Neural cell (in vitro differentiated cells): Measurements from ENCODE around the gene PGBD1. TPM values are rescaled to one million over a fixed set of nuclear protein-coding genes. Genes with fewer than 3 reads are reported as not detected.

Experiments
- H2AFZ ChIP-seq: fragments of 200-600, 300-800 bp; sonication (generic), shearing (Covaris generic); 2 replicates; pipeline ENCODE4 v1.6.0; 2014; ENCODE audit warnings: low read depth, mild to moderate bottlenecking, antibody characterized with exemption, low read length, moderate library complexity
- H3F3A ChIP-seq: fragments of 200-600 bp; shearing (Covaris generic); 2 replicates; pipeline ENCODE4 v1.6.1; 2016; ENCODE audit warnings: mild to moderate bottlenecking, moderate library complexity, mixed read lengths, antibody characterized with exemption, low read length; ENCODE audit not compliant: insufficient read depth, poor library complexity, severe bottlenecking
- H3K27ac ChIP-seq: fragments of 200-600, 300-800 bp; sonication (generic), shearing (Covaris generic); 2 replicates; pipeline ENCODE4 v1.5.1; 2014; ENCODE audit warnings: mild to moderate bottlenecking, low read length, moderate library complexity
- H3K27me3 ChIP-seq: fragments of 300-800, 200-600 bp; sonication (generic), shearing (Covaris generic); 2 replicates; pipeline ENCODE4 v1.6.0; 2014; ENCODE audit warnings: mild to moderate bottlenecking, low read depth, low read length, moderate library complexity; ENCODE audit not compliant: insufficient read depth
- H3K36me3 ChIP-seq: fragments of 300-800, 200-600 bp; sonication (generic), shearing (Covaris generic); 2 replicates; pipeline ENCODE4 v1.5.1; 2014; ENCODE audit warnings: mild to moderate bottlenecking, antibody characterized with exemption, low read length, moderate library complexity; ENCODE audit not compliant: insufficient read depth
- H3K4me2 ChIP-seq: fragments of 300-800, 200-600 bp; sonication (generic), shearing (Covaris generic); 2 replicates; pipeline ENCODE4 v1.6.0; 2014; ENCODE audit warnings: mild to moderate bottlenecking, low read length
- H3K4me3 ChIP-seq: fragments of 300-800, 200-600 bp; sonication (generic), shearing (Covaris generic); 2 replicates; pipeline ENCODE4 v1.5.1; 2014; ENCODE audit warnings: mild to moderate bottlenecking, low read length, moderate library complexity
- H3K79me2 ChIP-seq: fragments of 200-600 bp; shearing (Covaris generic); replicated peaks from 2 replicates; pipeline ENCODE4 v1.6.0; 2014; ENCODE audit warnings: mild to moderate bottlenecking, low read length, moderate library complexity; ENCODE audit not compliant: insufficient read depth
- H3K9ac ChIP-seq: fragments of 300-800, 200-600 bp; sonication (generic), shearing (Covaris generic); 2 replicates; pipeline ENCODE4 v1.6.1; 2016; ENCODE audit warnings: mild to moderate bottlenecking, low read length, mixed read lengths
- H3K9me2 ChIP-seq: fragments of 200-600 bp; shearing (Covaris generic); 2 replicates; pipeline ENCODE4 v1.6.1; 2016; ENCODE audit warnings: mild to moderate bottlenecking, low read length, mixed read lengths; ENCODE audit not compliant: insufficient read depth
- H3K9me3 ChIP-seq: fragments of 200-600, 300-800 bp; sonication (generic), shearing (Covaris generic); 2 replicates; pipeline ENCODE4 v1.6.1; 2016; ENCODE audit warnings: mild to moderate bottlenecking, mixed run types, low read length, moderate library complexity, mixed read lengths
- H4K20me1 ChIP-seq: fragments of 200-600 bp; shearing (Covaris generic); 2 replicates; pipeline ENCODE4 v1.6.1; 2016; ENCODE audit warnings: mild to moderate bottlenecking, mixed run types; ENCODE audit not compliant: insufficient read depth
- EP300 ChIP-seq: fragments of 450-650 bp; conservative IDR thresholded peaks from 2 replicates; pipeline ENCODE4 v1.6.1; 2014; ENCODE audit warnings: antibody characterized with exemption, mild to moderate bottlenecking, moderate library complexity; ENCODE audit not compliant: poor library complexity, severe bottlenecking
- EZH2 ChIP-seq: fragments of 200-600, 300-800 bp; shearing (Covaris generic), sonication (generic); IDR thresholded peaks from 2 replicates; pipeline ENCODE4 v1.6.1; 2014; ENCODE audit warnings: antibody characterized with exemption, low read length, borderline replicate concordance, mild to moderate bottlenecking; ENCODE audit not compliant: insufficient read depth, poor library complexity, severe bottlenecking
- MXI1 ChIP-seq: fragments of 450-650 bp; conservative IDR thresholded peaks from 2 replicates; pipeline ENCODE4 v1.6.1; 2014; ENCODE audit warnings: antibody characterized with exemption, mild to moderate bottlenecking; ENCODE audit not compliant: poor library complexity, severe bottlenecking
- POLR2AphosphoS5 ChIP-seq: IDR thresholded peaks from 2 replicates; pipeline ENCODE4 v1.6.1; 2012
- RAD21 ChIP-seq: fragments of 450-650 bp; conservative IDR thresholded peaks from 2 replicates; pipeline ENCODE4 v1.6.1; 2014; ENCODE audit warnings: antibody characterized with exemption, mild to moderate bottlenecking, moderate library complexity
- SMC3 ChIP-seq: fragments of 450-650 bp; conservative IDR thresholded peaks from 2 replicates; pipeline ENCODE4 v1.6.1; 2014; ENCODE audit warnings: antibody characterized with exemption, mild to moderate bottlenecking, moderate library complexity; ENCODE audit not compliant: poor library complexity
- TAF1 ChIP-seq: IDR thresholded peaks from 2 replicates; pipeline ENCODE4 v1.6.1; 2012; ENCODE audit warnings: low read depth
- polyA plus RNA-seq: library from polyadenylated mRNA; depleted of rRNA; stranded (reverse); fragments of >200 nt; gene quantifications from 2 replicates; pipeline ENCODE4 v1.2.3, GENCODE V29; 2014
- TF ChIP-seq, protein P1 (sequence below): fragments of 450-650 bp; IDR thresholded peaks from 2 replicates; pipeline ENCODE4 v1.5.1; 2014; ENCODE audit warnings: antibody characterized with exemption, mild to moderate bottlenecking, moderate library complexity; ENCODE audit not compliant: poor library complexity, severe bottlenecking
- TF ChIP-seq, protein P2 (sequence below): IDR thresholded peaks from 2 replicates; pipeline ENCODE4 v1.6.1; 2012; ENCODE audit warnings: borderline replicate concordance

PGBD1 gene
- polyA plus RNA-seq, 1 donor from 2014 or later = 32.3 TPM

DNA sequence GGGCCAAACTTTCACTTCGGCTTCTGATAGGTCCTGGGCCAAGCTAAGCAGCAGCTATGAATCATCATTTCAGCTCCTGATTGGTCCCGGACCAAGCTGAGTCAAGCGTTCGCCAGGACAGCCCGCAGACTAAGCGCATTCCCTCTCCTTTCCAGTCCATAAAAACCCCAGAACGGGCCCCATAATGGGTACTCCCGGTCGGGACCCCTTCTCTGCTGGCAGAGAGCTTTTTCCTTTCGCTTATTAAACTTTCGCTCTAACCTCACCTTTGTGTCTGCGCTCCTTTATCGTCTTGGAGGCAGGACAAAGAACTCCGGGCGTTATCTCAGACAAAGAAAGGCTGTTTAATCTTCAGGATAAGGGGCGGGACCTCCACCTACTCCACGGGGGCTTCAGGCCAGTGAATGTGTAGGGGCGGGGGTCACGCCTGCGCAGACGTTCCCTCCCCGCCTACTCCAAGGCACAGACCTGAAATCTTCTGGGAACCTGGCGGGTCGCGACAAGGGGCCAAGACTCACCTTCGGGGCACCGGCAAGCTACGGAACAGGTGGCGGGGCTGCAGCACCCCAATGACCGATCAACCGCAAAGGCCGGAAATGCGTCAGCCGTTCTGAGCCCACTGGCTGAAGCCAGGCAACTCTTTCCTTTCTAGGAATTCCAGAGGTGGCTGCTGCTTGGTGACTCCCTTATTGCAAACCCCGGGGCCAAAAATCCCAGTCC is 54.4 kb downstream of the PGBD1 start, which contains the start of gene ZSCAN31:
TSS of gene ZSCAN31 (minus strand) at position 585 of the 720 bp plus-strand sequence. CDS start 6,465 bp downstream, outside the sequence.
- Histone ChIP-seq H3K9ac (peak within 1 kb of the TSS; percentile 97), H3K36me3 (no peaks in the 10 kb centered on the region), H2AFZ (no peak within 1 kb of the TSS), H3K4me3 (peak within 1 kb of the TSS; percentile 69), H3K79me2 (peaks cover 13% of the 10 kb centered on the region), H3K9me3 (no peaks in the 10 kb centered on the region), H3K4me2 (peak within 1 kb of the TSS; percentile 99), H3F3A (peaks cover 15% of the 10 kb centered on the region), H3K9me2 (no peaks in the 10 kb centered on the region), H3K27me3 (no peaks in the 10 kb centered on the region), H4K20me1 (no peaks in the 10 kb centered on the region), H3K27ac (peak within 1 kb of the TSS; percentile 100)
- peak; percentile 73 for TF ChIP-seq EP300
- TF ChIP-seq SMC3 = peak; percentile 21
- TF ChIP-seq, protein P1, sequence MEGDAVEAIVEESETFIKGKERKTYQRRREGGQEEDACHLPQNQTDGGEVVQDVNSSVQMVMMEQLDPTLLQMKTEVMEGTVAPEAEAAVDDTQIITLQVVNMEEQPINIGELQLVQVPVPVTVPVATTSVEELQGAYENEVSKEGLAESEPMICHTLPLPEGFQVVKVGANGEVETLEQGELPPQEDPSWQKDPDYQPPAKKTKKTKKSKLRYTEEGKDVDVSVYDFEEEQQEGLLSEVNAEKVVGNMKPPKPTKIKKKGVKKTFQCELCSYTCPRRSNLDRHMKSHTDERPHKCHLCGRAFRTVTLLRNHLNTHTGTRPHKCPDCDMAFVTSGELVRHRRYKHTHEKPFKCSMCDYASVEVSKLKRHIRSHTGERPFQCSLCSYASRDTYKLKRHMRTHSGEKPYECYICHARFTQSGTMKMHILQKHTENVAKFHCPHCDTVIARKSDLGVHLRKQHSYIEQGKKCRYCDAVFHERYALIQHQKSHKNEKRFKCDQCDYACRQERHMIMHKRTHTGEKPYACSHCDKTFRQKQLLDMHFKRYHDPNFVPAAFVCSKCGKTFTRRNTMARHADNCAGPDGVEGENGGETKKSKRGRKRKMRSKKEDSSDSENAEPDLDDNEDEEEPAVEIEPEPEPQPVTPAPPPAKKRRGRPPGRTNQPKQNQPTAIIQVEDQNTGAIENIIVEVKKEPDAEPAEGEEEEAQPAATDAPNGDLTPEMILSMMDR = no peak
- peak; percentile 97 for TF ChIP-seq TAF1
- TF ChIP-seq POLR2AphosphoS5 = peak; percentile 97
- TF ChIP-seq, protein P2, sequence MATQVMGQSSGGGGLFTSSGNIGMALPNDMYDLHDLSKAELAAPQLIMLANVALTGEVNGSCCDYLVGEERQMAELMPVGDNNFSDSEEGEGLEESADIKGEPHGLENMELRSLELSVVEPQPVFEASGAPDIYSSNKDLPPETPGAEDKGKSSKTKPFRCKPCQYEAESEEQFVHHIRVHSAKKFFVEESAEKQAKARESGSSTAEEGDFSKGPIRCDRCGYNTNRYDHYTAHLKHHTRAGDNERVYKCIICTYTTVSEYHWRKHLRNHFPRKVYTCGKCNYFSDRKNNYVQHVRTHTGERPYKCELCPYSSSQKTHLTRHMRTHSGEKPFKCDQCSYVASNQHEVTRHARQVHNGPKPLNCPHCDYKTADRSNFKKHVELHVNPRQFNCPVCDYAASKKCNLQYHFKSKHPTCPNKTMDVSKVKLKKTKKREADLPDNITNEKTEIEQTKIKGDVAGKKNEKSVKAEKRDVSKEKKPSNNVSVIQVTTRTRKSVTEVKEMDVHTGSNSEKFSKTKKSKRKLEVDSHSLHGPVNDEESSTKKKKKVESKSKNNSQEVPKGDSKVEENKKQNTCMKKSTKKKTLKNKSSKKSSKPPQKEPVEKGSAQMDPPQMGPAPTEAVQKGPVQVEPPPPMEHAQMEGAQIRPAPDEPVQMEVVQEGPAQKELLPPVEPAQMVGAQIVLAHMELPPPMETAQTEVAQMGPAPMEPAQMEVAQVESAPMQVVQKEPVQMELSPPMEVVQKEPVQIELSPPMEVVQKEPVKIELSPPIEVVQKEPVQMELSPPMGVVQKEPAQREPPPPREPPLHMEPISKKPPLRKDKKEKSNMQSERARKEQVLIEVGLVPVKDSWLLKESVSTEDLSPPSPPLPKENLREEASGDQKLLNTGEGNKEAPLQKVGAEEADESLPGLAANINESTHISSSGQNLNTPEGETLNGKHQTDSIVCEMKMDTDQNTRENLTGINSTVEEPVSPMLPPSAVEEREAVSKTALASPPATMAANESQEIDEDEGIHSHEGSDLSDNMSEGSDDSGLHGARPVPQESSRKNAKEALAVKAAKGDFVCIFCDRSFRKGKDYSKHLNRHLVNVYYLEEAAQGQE = peak; percentile 90
- no peak for TF ChIP-seq EZH2
- peak; percentile 64 for TF ChIP-seq MXI1
- peak; percentile 26 for TF ChIP-seq RAD21

DNA sequence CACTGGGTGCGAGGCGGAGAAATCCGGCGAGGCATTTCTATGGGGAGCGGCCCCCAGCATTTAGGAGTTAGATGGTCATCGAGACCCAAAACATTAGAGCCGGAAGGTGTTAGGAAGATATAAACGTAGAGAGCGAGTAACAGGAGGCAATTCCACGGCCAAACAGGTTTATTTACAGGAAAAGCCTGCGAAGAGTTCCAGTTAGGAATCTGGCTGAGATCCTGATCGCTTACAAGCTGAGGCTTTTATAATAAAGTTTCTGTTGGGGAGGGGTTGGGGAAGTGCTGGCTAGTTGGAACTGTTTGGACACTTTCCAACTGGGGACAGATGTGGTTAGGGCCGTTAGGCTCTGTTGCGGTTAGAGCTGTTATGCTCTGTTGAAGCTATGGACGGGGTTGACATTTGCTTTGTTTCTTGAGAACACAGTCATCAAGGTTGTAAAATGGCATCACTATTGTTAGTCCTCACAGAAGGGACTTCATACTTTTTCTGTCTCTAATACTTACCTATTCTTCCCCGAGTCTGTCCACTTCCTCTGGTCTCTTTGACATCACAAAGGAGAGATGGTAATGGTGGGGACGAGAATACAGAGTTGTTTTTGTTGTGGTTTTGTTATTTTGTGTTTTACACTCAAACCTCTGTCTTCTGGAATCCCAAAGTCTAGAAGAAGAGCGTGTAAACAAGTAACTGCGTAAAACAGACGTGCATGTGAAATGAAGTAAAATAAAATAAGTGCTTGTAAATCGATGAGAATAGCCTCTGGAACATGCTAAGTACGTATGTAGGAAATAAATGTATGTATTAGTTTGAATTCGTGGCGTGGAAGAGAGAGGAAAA is 55.1 kb downstream of the PGBD1 start:
- no peaks in the 10 kb centered on the region for H3K9me3 ChIP-seq
- H3F3A ChIP-seq = peaks cover 15% of the 10 kb centered on the region
- no peak for TF ChIP-seq TAF1
- TF ChIP-seq, protein P2 = peak; percentile 31
- TF ChIP-seq SMC3 = no peak
- no peak for TF ChIP-seq POLR2AphosphoS5
- TF ChIP-seq, protein P1 = no peak
- TF ChIP-seq EZH2 = no peak
- no peak for TF ChIP-seq EP300
- no peak for TF ChIP-seq RAD21
- no peak for TF ChIP-seq MXI1
- peak overlapping the region; percentile 99 for H3K4me2 ChIP-seq
- H3K27me3 ChIP-seq = no peaks in the 10 kb centered on the region
- no peaks in the 10 kb centered on the region for H4K20me1 ChIP-seq
- H3K79me2 ChIP-seq = peaks cover 13% of the 10 kb centered on the region
- peak overlapping the region; percentile 97 for H3K9ac ChIP-seq
- peak overlapping the region; percentile 100 for H3K27ac ChIP-seq
- no peaks in the 10 kb centered on the region for H3K9me2 ChIP-seq
- H3K36me3 ChIP-seq = no peaks in the 10 kb centered on the region
- H2AFZ ChIP-seq = no peak overlapping the region
- peak overlapping the region; percentile 69 for H3K4me3 ChIP-seq
